HG03520 (cell line): ENCODE data around the gene FAT4.

Experiments used
- ATAC-seq: cut with Tn5 transposase; IDR thresholded peaks from one replicate; pipeline ENCODE4 v1.9.1; 2021; ENCODE audit warnings: mild to moderate bottlenecking, moderate library complexity; ENCODE audit not compliant: unreplicated experiment

Gene FAT4

GRCh38 chr4:125316401-125316790 lies 1.6 kb downstream of the FAT4 start:
- no peak for ATAC-seq

- no peak for ATAC-seq
These were observed 2.2 kb downstream of the FAT4 start for GRCh38 chr4:125316791-125317524.

GRCh38 chr4:125317525-125317877 lies 2.7 kb downstream of the FAT4 start:
- no peak for ATAC-seq

DNA sequence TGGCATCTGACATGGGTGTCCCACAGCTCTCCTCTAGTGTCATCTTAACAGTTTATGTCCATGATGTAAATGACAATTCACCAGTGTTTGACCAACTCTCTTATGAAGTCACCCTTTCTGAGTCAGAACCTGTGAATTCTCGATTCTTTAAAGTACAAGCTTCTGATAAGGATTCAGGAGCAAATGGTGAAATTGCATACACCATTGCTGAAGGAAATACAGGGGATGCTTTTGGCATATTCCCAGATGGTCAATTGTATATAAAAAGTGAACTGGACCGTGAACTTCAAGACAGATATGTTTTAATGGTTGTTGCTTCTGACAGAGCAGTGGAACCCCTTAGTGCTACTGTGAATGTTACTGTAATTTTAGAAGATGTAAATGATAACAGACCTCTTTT lies 4.6 kb downstream of the FAT4 start:
- no peak for ATAC-seq

GRCh38 chr4:125321709-125322365 lies 7.1 kb downstream of the FAT4 start:
- no peak for ATAC-seq

- no peak for ATAC-seq
These were observed 7.6 kb downstream of the FAT4 start for GRCh38 chr4:125322366-125322730.

DNA sequence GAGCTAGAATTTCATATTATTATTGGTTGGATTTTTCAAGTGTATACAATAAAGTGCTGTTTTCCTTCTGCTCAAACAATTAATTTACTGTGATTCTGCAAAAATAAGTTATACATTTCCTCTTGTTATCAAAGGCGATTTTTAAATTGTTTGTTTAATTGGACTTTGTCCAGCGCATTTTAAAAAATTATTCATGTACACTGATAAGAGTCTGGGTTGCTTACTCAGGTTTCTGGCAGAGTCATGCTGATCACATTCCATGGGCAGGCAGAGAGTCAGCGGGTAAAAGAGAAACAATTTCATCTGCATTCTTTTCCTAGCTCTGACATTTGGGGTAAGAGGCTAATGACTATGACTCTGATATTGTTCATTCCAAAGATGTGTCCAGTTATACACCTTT lies 8.9 kb downstream of the FAT4 start:
- no peak for ATAC-seq

- no peak for ATAC-seq
These were observed 11.0 kb downstream of the FAT4 start for GRCh38 chr4:125325733-125326132.

DNA sequence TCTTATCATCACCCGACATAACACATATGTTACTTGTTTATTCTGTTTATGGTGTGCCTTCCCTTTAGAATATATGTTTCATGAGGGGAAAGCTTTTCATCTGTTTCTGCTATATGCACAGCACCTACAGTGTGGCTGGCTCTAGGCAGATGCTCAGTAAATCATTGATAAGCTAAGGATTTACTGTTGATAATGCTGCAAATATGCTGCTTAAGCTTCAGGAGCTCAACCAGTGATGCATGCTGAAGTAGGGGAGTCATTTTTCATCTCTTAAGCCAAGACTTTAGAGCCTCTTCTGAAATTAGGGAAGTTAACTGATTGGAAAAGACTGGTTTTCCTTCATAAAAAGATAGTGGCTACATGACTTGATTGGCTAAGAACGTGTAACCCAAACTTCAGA lies 16.4 kb downstream of the FAT4 start:
- no peak for ATAC-seq

DNA sequence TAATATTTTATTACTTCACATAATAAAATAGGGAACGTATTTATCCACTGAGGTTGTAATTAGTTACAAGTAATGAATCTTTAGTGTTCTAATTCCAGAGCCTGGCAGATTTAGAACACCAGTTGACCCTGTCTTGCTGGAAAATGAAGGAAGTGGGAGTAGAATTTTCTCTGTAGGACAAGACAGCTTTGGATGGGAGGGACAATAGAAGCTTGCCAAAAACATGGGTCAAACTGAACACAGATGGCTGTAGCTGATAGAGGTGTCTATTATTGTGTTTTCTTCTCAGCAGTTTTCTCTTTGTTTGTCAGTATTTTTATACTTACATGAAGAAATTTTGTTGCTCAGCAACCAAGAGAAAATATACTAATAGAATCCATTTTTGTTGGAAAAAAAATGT lies 20.2 kb downstream of the FAT4 start:
- no peak for ATAC-seq

DNA sequence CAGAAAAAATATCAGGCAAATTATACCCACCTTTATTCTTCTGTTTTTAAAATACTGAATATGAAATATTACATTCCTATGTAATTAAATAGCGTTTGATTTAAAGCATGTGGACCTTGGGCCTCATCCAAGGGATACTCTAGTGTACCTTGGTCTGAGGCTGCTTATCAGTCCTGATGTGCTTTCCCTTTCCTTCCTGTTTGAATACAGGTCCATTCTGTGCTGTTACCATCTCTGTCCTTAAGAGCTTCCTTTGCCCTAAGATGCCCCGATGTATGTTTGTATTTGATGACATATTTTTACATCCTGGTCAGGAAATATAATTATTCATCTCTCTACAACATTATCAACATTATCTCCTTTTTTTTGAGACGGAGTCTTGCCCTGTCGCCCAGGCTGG lies 24.1 kb downstream of the FAT4 start:
- no peak for ATAC-seq

DNA sequence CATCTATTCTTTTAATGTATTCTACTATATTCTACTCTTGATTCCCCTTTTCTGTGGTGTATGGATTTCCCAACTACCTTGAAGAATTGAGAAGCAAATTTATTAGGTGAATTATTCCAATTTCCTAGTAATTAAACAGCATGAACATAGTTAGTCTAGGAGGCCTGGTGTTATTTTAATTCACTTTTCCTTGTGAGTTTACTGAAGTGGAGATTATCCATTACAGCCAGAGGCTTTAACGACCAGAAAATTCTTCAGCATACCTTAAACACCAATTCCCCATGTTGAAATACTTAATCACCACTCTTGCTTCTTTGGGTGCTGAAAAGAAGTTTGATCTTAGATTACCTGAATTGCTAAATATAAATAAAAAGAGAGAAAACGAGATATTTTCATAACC lies 29.4 kb downstream of the FAT4 start:
- ATAC-seq = no peak

DNA sequence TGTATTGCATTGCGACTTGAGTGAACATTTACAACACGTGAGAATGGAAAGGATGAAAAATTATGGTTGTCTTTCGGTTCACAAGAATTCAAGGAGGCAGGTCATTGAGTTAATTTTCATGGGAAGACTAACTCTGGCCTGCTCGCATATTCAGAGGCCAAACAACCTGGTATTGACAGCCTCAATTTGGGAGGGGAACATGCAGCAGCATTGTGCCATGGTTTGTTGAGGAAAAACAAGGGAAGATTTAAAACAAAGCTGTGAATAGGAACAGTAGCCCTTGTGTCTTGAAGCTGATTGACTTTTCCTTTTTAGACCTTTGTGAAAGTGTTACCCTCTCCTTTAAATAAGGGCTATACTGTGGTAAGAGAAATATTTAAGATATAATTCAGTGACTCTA lies 31.9 kb downstream of the FAT4 start:
- no peak for ATAC-seq

- ATAC-seq = no peak
These were observed 35.8 kb downstream of the FAT4 start for GRCh38 chr4:125350470-125351135.

- ATAC-seq = no peak
These were observed 37.8 kb downstream of the FAT4 start for GRCh38 chr4:125352521-125352920.

- ATAC-seq = no peak
These were observed 38.4 kb downstream of the FAT4 start for GRCh38 chr4:125353131-125353530.

- no peak for ATAC-seq
These were observed 41.0 kb downstream of the FAT4 start for GRCh38 chr4:125355791-125356190.

DNA sequence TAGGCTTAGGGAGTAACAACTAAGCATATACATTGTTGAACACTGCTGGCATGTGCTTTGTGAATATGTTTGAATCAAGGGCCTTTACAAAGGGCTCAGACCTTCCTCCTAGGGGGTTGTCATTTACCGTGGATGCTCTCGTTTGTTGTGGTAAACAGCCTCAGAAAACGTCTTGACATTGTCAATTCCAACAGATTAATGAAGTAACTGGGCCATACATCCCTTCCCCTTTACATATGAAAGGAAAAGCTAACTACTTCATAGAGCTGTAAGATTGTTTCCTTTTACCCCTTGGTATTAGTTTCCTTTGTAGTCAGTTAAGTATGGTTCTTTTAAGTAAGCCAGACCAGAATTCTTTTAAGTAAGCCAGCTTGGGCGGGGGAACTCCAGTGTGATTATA lies 42.9 kb downstream of the FAT4 start:
- no peak for ATAC-seq

DNA sequence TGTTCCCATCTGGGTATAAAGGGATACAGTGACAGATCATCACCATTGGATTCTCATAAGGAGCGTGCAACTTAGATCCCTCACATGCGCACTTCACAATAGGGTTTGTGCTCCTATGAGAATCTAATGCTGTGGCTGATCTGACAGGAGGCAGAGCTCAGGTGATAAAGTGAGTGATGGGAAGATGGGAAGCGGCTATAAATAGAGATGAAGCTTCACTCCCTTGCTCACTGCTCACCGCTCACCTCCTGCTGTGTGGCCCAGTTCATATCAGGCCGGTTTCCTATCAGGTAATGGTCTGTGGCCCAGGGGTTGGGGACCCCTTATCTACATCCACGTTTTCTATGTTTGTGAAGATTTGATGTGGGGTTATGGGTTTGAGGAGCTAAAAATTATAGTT lies 43.7 kb downstream of the FAT4 start:
- no peak for ATAC-seq

DNA sequence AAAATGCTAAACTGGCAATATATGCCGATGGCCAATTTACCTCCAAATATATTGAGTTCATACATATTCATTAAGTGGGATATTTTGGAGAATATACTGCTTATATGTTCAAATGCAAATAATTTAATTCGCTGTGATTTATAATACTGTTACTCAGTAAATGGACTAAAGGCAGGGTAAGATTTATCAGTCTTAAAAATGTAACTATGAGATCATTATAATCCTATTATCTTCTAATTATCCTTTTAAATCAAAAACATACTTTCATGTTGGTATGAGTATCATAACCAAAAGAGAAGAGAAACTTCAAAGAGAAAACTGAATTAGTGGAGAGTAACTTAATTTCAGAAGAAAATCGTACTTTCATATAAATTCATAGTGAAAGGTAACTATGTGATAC lies 44.6 kb downstream of the FAT4 start:
- ATAC-seq = no peak

- no peak for ATAC-seq
These were observed 45.3 kb downstream of the FAT4 start for GRCh38 chr4:125359960-125360634.

- no peak for ATAC-seq
These were observed 46.0 kb downstream of the FAT4 start for GRCh38 chr4:125360727-125361126.
